ENCODE data around the gene GMDS.

The GMDS gene

GRCh38 chr6:1702580-1703051 lies 542.8 kb downstream of the GMDS start:
- TF ChIP-seq CSDC2 (CRISPR knock-in tag; IDR thresholded peaks at IDR 0.05) (no peak), TCF4 (CRISPR knock-in tag; IDR thresholded peaks at IDR 0.05; ENCODE audit: borderline replicate concordance) (peak; percentile 46; the same call in 1 of the 2 replicates)
- no peak; the same call in 2 of the 3 replicates for ATAC-seq

- peak; percentile 93 for ATAC-seq
- TF ChIP-seq ZFP30 (CRISPR knock-in tag; IDR thresholded peaks at IDR 0.05) = no peak
- TF ChIP-seq ZNF70 (CRISPR knock-in tag; IDR thresholded peaks at IDR 0.05) = no peak
- no peak for TF ChIP-seq TSHZ2 (CRISPR knock-in tag; IDR thresholded peaks at IDR 0.05)
- TF ChIP-seq BACH2 (CRISPR knock-in tag; IDR thresholded peaks at IDR 0.05; ENCODE audit: borderline replicate concordance) = no peak
- no peak for TF ChIP-seq ZFP3 (CRISPR knock-in tag; IDR thresholded peaks at IDR 0.05)
- TF ChIP-seq RARB (CRISPR knock-in tag; IDR thresholded peaks at IDR 0.05) = no peak
Observed at GRCh38 chr6:1701668-1702353, 543.6 kb downstream of the GMDS start.

- TF ChIP-seq TCF4 (CRISPR knock-in tag; IDR thresholded peaks at IDR 0.05; ENCODE audit: borderline replicate concordance) (no peak), TSHZ2 (CRISPR knock-in tag; IDR thresholded peaks at IDR 0.05) (no peak), ZNF70 (CRISPR knock-in tag; IDR thresholded peaks at IDR 0.05) (no peak), SNAI2 (CRISPR knock-in tag; IDR thresholded peaks at IDR 0.05) (no peak), CSRNP3 (CRISPR knock-in tag; IDR thresholded peaks at IDR 0.05) (no peak), PPARA (CRISPR knock-in tag; IDR thresholded peaks at IDR 0.05; ENCODE audit: borderline replicate concordance) (no peak), OSR1 (CRISPR knock-in tag; IDR thresholded peaks at IDR 0.05) (no peak), ZNF565 (CRISPR knock-in tag; conservative IDR thresholded peaks at IDR 0.05; ENCODE audit: low read depth) (no peak), PATZ1 (CRISPR knock-in tag; IDR thresholded peaks at IDR 0.05; ENCODE audit: borderline replicate concordance) (no peak), ISL1 (CRISPR knock-in tag; IDR thresholded peaks at IDR 0.05) (no peak), BACH2 (CRISPR knock-in tag; IDR thresholded peaks at IDR 0.05; ENCODE audit: borderline replicate concordance) (no peak), ZFP30 (CRISPR knock-in tag; IDR thresholded peaks at IDR 0.05) (no peak), ZC3H10 (CRISPR knock-in tag; IDR thresholded peaks at IDR 0.05) (no peak), ARNTL (CRISPR knock-in tag; IDR thresholded peaks at IDR 0.05; ENCODE audit: borderline replicate concordance, low read depth) (no peak)
Observed at GRCh38 chr6:1700278-1700967, 545.0 kb downstream of the GMDS start.

GRCh38 chr6:1698527-1698926 lies 546.9 kb downstream of the GMDS start:
- no peak for ATAC-seq
- no peak for TF ChIP-seq CSDC2 (CRISPR knock-in tag; IDR thresholded peaks at IDR 0.05)
- no peak for TF ChIP-seq GLIS3 (CRISPR knock-in tag; IDR thresholded peaks at IDR 0.05)
- no peak for TF ChIP-seq PATZ1 (CRISPR knock-in tag; IDR thresholded peaks at IDR 0.05; ENCODE audit: borderline replicate concordance)
- no peak for TF ChIP-seq ZC3H10 (CRISPR knock-in tag; IDR thresholded peaks at IDR 0.05)
- no peak for TF ChIP-seq BACH2 (CRISPR knock-in tag; IDR thresholded peaks at IDR 0.05; ENCODE audit: borderline replicate concordance)
- no peak for TF ChIP-seq RARB (CRISPR knock-in tag; IDR thresholded peaks at IDR 0.05)
- TF ChIP-seq ZNF70 (CRISPR knock-in tag; IDR thresholded peaks at IDR 0.05) = no peak

More at GRCh38 chr6:1700278-1700967, 545.0 kb downstream of the GMDS start:
- ATAC-seq = no peak

Data from SK-N-SH treated with all-trans-retinoic acid at 6 μM for 48 hours (cell line).